Adrenal gland (tissue), 5 donors: ENCODE measurements around the gene CRADD.

ENCODE experiments used
- CTCF ChIP-seq, 6 experiments: fragments of 450-650 bp in 4 of 6; fragments of 200-600 bp in 2 of 6; sonication (generic) in 1 of 6; IDR thresholded peaks; 1 replicate in 5 of 6; 2 replicates in 1 of 6; pipeline versions ENCODE4 v1.5.1 to v1.8.0; 2016 to 2021; ENCODE audit warnings: antibody characterized with exemption in 6 of 6, mild to moderate bottlenecking in 2 of 6, moderate library complexity in 1 of 6
- POLR2A ChIP-seq, 2 donors: fragments of 450-650 bp; IDR thresholded peaks; one replicate each; pipeline ENCODE4 v1.6.1; 2017; ENCODE audit warnings: antibody characterized with exemption in 2 of 2, mild to moderate bottlenecking in 2 of 2, moderate library complexity in 1 of 2
- donor health status: DM: no; HTN: no; CAD: no.

GRCh38 chr12:93734784-93735183 is 57.6 kb downstream of the CRADD start:
- no peak for TF ChIP-seq CTCF (IDR thresholded peaks at IDR 0.05)
- no peak for TF ChIP-seq POLR2A (IDR thresholded peaks at IDR 0.05)
